Pulmonary artery endothelial cell (primary cell): Measurements from ENCODE around the gene SPDYE3. TPM values are rescaled to one million over a fixed set of nuclear protein-coding genes. Genes with fewer than 3 reads are reported as not detected.
A peak's percentile ranks its signal among the peaks of the same experiment; 100 is the strongest.
"Not testable (repeated sequence)": the region's sequence is repeated elsewhere in the genome, so short reads cannot be mapped to it uniquely, and the experiment has no call there.

Experiments
- DNase-seq: peaks from one replicate; pipeline ENCODE4 v3.0.0-alpha.2; 2011; ENCODE audit warnings: low read depth, low spot score
- total RNA-seq: library from RNA; depleted of rRNA; stranded (reverse); fragments of >200 nt; gene quantifications from 2 replicates; pipeline ENCODE4 v1.2.3, GENCODE V29; 2014

The SPDYE3 gene, protein sequence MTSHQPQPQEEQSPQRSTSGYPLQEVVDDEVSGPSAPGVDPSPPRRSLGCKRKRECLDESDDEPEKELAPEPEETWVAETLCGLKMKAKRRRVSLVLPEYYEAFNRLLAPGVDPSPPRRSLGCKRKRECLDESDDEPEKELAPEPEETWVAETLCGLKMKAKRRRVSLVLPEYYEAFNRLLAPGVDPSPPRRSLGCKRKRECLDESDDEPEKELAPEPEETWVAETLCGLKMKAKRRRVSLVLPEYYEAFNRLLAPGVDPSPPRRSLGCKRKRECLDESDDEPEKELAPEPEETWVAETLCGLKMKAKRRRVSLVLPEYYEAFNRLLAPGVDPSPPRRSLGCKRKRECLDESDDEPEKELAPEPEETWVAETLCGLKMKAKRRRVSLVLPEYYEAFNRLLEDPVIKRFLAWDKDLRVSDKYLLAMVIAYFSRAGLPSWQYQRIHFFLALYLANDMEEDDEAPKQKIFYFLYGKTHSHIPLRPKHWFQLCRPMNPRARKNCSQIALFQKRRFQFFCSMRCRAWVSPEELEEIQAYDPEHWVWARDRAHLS
- not detected in 2 replicates for total RNA-seq

DNA sequence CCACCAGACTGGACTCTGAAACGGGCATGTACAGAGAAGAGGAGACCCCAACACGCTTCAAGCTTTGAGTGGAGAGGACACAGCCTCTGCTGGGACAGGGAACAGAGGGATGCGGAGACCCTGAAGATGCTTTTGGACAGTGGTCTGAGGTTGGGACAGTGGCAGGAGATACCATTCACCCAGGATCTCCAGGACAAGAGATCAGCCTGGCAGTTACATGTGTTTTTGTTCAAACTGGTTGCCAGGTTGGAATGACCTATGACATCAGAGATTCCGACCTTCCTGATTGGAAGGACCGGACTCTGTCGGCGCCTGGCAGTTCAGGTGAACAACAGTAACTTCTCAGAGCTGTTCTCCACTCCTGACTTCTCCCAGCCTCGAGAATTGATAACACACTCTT lies at the start of gene SPDYE3:
SPDYE3 (plus strand) TSS at position 301 of the 400 bp plus-strand sequence. CDS start 184 bp downstream, outside the sequence.
- not testable (repeated sequence) for DNase-seq

DNA sequence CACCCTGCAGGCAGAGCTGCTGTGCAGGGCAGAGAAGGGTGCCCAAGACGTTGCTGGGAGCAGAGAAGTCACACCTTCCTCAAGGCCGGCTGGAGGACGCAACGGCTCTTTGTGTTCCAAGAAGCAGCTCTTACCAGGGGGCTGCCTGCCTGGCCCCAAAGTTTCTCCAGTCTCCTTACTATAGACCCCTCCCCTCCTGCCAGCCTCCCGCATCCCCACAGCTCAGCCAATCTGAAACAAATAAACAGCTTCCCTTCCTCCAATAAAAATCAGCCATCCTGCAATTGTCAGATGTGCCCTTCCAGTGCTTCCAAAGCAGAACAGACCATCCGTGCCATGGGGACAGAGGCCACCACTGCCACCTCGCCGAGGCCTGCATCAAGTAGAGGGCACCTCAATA lies 47.5 kb upstream of the SPDYE3 start:
- DNase-seq, result not testable (repeated sequence)

DNA sequence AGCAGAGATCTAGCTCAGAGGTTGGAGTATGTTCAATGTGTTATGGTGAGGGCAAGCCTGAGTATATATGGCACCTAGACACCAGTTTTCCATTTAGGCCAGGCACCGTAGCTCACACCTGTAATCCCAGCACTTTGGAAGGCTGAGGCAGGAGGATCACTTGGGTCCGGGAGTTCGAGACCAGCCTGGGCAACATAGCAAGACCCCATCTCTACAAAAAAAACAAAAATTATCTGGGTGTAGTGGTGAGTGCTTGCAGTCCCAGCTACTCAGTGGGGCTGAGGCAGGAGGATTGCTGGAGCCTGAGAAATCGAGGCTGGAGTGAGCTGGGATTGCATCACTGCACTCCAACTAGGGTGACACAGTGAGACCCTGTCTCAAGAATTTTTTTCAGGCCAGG lies 44.6 kb upstream of the SPDYE3 start:
- not testable (repeated sequence) for DNase-seq

DNA sequence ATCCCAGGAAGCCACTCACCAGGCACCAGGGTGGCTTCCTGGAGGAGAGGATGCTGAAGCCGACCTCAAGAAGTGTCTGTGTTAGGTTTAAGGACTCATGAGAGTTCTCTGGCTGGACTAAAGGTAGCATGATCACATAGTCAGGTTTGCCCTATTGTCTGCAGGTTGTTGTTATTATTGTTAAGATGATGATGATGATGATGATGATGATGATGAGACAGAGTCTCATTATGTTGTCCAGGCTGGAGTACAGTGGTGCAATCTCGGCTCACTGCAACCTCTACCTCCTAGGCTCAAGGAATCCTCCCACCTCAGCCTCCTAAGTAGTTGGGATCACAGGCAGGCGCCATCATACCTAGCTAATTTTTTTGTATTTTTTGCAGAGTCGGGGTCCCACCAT lies 43.3 kb upstream of the SPDYE3 start:
- DNase-seq, result not testable (repeated sequence)

DNA sequence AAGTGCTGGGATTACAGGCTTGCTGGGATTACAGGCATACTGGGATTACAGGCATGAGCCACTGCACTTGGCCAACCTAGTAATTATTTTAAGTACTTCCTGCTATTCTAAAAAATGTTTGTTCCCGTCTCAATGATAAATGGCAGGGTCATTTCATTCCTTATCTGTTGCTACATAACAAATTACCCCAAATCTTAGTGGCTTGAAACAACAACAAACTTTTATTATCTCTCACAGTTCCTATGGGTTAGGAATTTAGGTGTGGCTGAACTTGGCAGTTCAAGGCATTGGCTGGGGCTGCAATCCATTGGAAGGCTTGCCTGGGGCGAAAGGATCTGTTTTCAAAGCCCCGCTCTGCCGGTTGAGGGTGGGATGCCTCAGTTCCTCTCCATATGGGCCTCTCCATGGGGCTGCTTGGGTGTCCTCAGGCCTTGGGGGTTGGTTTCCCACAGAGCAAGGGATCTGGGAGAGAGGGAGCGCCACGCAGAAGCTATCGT lies 42.8 kb upstream of the SPDYE3 start:
- not testable (repeated sequence) for DNase-seq

DNA sequence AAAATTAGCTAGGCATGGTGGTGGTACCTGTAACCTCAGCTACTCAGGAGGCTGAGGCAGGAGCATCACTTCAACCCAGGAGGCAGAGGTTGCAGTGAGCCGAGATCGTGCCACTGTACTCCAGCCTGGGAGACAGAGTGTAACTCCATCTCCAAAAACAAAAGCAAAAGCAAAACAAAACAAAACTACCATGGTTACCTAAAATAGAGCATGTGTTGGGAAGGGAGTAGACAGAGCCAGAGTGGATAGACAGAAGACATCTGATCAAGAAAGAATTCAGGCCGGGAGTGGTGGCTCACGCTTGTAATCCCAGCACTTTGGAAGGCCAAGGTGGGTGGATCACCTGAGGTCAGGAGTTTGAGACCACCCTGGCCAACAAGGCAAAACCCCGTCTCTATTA lies 41.7 kb upstream of the SPDYE3 start:
- not testable (repeated sequence) for DNase-seq

DNA sequence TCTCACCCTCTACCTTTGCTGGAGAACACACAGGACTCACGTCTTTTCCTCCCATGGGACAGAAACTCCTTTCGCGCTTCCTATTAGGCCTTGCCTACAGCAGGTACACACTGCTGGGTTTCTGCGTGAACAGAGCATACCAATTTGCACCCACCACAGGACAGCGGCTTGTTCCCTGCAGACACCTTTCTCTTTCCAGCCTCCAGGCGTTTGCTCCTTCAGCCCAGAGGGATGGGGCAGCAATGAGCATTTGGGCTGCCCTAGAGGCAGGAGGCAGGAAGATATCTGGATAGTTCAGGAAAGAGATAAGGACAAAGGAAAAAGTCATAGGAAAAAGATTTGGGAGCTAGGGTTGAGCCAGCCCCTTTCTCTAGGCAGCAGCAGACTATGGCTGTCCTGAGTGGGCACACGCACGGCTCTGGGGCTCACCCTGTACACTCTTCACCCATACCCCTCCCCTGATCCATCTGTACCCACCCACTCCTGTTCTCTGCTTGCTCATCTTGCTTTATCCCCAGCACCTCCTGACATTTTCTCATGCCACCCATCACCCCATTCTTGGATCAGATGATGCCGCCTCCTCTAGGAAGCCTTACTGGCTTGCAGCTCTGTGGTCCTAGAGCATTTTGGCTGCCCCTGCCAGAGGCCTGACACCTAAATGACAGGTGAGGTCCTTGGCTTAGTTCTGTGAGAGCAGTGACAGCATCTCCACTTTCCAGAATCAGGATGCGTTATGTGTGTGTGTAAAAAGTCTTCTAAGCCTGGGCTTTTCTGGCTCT lies 40.7 kb upstream of the SPDYE3 start:
- DNase-seq, result no peak

DNA sequence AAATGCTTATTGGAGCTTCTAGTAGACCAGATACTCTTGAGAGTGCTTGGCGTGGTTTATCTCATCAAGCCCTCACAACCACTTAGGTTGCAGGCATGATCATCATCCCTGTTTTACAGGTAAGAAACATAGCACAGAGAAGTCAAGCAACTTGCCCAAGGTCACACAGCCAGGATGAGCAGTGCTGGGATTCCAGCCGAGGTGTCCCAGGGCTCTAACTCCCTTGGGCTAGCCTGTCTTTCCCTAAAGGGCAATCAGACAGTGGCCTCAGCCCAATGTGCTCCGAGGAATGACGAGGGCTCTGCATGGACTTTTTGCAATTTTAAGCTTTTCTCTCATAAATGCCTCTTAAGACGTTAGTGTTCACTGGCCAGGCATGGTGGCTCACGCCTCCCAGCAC lies 39.9 kb upstream of the SPDYE3 start:
- DNase-seq, result no peak

DNA sequence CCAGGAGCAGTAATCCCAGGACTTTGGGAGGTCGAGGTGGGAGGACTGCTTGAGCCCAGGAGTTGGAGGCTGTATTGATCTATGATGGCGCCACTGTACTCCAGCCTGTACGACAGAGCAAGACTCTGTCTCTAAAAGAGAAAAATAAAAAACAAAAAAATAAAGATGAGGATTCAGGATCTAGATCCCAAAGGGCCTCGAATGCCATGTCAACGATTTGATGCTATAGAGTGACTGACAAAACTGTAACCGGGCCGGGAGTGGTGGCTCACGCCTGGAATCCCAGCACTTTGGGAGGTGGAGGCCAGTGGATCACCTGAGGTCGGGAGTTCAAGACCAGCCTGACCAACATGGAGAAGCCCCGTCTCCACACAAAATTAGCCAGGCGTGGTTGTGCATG lies 38.6 kb upstream of the SPDYE3 start:
- DNase-seq, result not testable (repeated sequence)

DNA sequence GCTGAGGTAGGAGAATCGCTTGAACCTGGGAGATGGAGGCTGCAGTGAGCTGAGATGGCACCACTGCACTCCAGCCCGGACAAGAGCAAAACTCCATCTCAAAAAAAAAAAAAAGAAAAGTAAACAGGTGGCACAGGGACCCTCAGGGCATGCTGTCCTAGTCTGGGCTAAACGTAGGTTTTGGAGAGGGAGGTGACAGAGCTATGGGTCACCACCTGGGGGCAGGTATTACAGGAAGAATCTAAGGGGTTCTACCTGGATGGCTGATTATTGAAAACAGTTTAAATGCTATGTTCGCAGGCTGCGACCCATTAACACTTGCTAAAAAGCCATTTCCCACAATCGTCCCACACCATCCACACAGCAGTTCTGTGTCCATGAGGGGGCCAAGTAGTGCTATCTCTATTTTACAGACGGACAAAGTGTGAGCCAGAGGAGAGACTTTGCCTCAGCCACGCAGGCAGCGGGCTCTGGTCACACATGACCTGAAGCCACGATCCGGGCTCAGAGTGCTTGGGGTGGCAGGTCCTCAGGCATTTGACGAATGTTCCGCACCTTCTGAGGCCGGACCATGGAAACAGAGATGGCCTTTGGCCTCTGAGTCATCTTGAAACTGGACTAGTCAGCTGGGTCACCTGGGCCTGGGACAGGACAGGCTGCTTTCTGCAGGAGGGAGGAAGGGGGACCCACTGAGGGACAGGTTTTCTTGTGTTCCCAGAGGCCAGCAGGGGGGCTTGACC lies 38.0 kb upstream of the SPDYE3 start:
- DNase-seq, result not testable (repeated sequence)

DNA sequence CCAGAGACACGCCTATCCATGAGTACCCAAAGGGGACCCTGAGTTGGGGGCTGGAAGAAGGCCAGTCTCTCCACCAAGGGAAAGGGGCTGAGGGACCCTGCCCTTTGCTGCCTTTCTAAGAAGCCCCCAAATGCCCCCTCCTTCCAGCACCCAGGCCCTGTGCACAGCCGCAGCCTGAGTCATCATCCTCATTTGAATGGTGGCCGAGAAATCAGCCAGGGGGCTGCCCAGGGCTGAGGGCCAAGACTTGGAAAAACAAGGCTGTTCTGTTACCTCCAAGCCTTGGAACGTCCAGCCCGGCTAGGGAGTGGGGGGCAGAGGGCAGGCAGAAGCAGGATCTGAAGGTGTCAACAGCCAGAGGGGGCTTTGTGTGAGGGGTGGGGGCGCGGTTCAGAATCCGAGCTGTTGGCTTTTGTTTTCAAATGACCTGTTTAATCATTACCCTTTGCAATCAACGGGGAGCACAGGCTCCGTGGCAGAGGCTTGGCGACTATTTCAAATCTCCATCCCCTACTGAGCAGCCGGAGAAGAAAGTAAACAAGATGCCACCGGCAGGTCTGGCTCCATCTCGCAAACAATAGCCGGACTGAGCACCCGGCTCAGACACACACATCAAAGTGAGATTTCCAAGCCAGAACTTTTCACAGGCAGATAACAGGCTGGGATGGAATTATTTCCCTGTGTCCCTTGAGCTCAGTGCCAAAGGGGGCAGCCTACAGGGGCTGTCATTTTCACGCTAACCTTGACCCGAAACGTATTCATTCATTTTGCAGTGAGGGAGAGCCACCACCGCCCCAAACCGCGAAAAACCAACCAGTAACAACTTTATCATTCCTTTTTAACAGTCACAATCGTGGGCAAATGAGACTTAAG lies 37.2 kb upstream of the SPDYE3 start:
- not testable (repeated sequence) for DNase-seq

DNA sequence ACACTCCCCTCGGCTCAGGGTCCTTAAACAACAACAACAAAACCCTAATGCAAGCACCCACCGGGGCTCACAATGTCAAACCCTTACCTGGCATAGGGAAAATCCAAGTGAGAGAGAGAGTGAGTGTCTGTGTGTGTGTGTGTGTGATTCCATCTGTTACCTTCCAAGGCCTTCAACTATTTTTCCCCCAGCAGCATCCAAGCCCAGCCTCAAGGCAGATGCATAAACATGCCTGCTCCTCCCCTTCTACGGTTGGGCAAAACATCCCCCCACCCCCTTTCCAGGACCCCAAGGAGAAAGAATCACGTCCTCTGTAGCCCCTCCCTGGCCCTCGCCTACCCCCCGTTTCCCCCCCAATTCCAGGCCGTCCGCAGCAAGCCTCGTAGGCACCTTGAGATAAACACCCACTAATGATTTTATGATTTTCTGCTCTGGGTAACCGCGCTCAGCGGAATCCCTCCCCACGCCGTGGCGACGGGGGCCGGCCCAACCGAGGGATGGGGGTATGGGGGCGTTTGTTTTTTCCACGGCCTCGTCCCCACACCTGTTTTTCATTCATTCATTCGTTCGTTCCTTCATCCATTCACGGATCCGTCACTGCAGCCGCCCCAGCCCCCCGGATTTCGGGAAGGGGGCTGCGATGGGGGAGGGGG lies 36.4 kb upstream of the SPDYE3 start:
- DNase-seq, result not testable (repeated sequence)

DNA sequence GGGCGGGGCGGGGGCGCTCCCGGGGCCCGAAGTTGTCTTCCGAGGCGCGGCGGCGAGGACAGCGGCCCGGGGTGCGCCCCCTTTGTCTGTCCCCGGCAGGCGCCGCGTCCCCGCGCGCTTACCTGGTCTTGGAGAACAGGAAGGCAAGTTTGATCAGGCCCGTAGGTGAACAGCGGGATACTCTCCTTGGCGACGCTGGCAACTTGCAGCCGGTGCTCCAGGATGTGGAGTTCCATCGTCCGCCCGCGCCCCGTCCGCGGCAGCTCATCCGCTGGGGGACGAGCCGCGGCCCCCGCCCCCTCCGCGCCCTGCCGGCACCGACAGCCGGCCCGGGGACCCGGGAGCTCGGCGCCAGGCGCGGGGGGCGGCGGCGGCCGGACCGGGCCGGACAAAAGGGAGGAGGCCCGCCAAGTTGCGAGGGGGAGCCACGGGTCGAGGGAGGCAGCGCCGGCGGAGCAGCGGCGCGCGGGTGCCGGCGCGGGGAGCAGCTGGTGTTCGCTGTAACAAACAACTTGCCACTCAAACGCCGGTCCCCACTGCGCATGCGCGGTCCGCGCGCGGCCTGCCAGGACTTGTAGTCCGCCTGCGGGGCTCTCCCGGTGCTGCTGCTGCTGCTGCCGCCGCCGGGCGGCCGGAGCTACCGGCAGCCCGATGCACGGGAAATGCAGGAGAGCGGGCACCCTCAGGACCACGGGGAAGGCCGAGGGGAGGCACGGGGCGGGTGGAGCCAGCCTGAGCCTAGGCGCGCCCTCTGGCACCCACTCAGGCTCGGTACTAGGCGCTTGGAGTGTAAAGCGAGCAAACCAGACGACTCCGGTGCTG lies 35.6 kb upstream of the SPDYE3 start:
- peak; percentile 83 for DNase-seq

DNA sequence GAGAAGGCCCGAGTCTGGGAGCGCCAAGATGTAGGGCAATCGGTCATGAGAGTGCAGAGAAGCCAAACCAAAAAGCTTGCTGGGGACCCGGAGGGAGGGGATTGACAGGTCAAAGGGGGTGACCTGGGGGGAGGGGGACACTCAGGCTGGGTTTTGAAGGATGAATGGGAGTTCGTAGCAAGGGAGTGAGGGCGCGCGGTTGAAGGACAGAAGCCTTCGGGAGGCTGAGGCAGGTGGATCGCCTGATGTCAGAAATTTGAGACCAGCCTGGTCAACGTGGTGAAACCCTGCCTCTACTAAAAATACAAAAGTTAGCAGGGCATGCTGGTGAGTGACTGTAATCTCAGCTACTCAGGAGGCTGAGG lies 35.0 kb upstream of the SPDYE3 start:
- DNase-seq, result not testable (repeated sequence)

DNA sequence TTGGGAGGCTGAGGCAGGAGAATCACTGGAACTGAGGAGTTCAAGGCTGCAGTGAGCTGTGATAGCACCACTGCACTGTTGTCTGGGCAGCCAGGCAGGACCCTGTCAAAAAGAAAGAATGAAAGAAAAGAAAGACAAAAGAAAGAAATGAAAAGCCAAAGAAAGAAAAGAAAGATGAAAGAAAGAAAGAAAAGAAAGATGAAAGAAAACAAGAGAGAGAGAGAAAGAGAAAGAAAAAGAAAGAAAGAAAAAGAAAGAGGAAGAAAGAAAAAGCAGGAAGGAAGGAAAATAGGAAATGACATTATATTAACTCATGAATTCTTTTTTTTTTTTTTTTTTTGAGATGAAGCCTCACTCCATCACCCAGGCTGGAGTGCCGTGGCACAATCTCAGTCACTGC lies 32.4 kb upstream of the SPDYE3 start:
- DNase-seq, result no peak

DNA sequence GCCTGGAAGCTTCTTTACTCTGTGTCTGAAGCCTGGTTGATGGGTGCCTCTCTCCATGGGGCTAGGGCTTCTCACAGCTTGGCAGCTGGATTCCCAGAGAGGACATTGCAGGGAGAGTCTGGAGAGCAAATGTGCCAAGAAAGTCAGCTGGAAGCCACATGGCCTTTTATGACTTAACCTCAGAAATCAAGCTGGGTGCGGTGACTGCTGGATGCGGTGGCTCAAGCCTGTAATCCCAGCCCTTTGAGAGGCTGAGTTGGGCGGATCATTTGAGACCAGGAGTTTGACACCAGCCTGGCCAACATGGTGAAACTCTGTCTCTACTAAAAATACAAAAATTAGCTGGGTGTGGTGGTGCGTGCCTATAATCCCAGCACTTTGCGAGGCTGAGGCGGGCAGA lies 31.4 kb upstream of the SPDYE3 start:
- DNase-seq, result not testable (repeated sequence)

DNA sequence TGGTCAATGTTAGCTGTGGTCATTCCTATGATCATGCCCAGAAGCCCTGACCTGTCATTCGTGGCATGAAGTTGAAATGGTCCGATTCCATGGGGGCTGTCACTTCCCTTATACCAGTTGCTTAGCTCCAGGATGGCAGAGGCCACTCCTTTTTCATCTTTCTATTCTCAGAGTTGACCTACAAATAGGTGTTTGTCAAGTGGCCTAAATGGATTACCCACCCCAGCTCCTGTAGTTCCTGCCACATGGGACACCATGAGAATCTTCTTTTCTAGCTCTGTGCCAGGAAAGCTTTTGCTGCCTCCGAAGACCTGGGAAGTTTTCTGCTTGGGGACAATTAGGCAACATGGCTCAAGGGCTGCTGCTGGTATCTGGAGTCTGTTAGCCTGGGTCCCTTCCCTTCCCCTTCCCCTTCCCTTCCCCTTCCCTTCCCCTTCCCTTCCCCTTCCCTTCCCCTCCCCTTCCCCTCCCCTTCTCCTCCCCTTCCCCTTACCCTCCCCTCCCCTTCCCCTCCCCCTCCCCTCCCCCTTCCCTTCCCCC lies 25.4 kb upstream of the SPDYE3 start:
- not testable (repeated sequence) for DNase-seq

DNA sequence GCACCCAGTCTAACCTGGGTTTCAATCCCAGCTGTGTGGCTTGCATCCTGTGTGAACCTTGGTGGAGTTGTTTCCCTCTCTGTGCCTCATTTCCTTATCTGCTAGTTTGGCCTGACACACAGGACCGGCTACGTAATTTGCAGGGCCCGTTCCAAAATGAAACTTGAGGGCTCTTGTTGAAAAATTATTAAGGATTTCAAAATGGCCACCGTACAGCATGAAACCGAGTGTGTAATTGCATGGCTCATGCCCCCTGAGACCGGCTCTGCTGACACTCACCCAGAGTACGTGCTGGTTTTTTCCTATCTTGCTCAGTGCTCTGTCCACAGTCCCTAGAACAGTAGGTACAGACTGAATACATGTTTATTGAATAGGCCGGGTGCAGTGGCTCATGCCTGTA lies 24.4 kb upstream of the SPDYE3 start:
- not testable (repeated sequence) for DNase-seq
